ENCODE data around the gene TEX35. TPM values are rescaled to one million over a fixed set of nuclear protein-coding genes. Genes with fewer than 3 reads are reported as not detected.

TEX35 gene
- total RNA-seq (2014; rRNA removed), result not detected in 2 replicates
- Bru-seq, nascent RNA, result percentile 15 among the genes with signal in this experiment
- BruChase-seq, experiment 1, labeled RNA remaining after a 6-hour chase, result percentile 31 among the genes with signal in this experiment
- percentile 40 among the genes with signal in this experiment for BruChase-seq, experiment 2, labeled RNA remaining after a 2-hour chase
- long read RNA-seq, partial matches to known transcripts, result 1 of 2 reads
- long read RNA-seq, other reads (novel, unspliced or antisense), result 1 of 2 reads

GRCh38 chr1:178512566-178513277 is at the start of gene TEX35:
Gene TEX35, plus strand, starts transcription at chr1:178513109. Its CDS starts 80 bp downstream, at chr1:178513189.
- no peak within 1 kb of the TSS for H3K27ac ChIP-seq (ENCODE audit: low read length)
- TF ChIP-seq CTCF (conservative IDR thresholded peaks at IDR 0.05; ENCODE audit: low read depth, low read length) (no peak), EZH2phosphoT487 (IDR thresholded peaks at IDR 0.05; ENCODE audit: borderline replicate concordance, low read length) (no peak), EZH2 (IDR thresholded peaks at IDR 0.05; ENCODE audit: low read length, unreplicated experiment) (no peak)
- no peaks in the 10 kb centered on the region for H3K9me2 ChIP-seq (replicated peaks; ENCODE audit: low read length)
- H3K4me3 ChIP-seq (ENCODE audit: low read length), result no peak within 1 kb of the TSS
- POLR2A ChIA-PET (ENCODE audit: unreplicated experiment), result no interaction called here
- no peaks in the 10 kb centered on the region for H4K20me1 ChIP-seq (ENCODE audit: low read length)
- intact Hi-C loops (cut with micrococcal nuclease), result no loop called here
- no peak within 1 kb of the TSS for H2AFZ ChIP-seq (ENCODE audit: low read length)
- no peak for DNase-seq
- H3K4me2 ChIP-seq (ENCODE audit: low read length), result no peak within 1 kb of the TSS
- no peaks in the 10 kb centered on the region for H3K27me3 ChIP-seq (ENCODE audit: low read length)
- H3K79me2 ChIP-seq (ENCODE audit: low read length), result no peaks in the 10 kb centered on the region
- no peaks in the 10 kb centered on the region for H3K36me3 ChIP-seq (ENCODE audit: low read depth, low read length)
- no TSS peak for BruUV-seq (replicated peaks)
- CTCF ChIA-PET, result no interaction called here
- no peak for ATAC-seq
- H3K9me3 ChIP-seq (ENCODE audit: low read length), result no peaks in the 10 kb centered on the region
- H3K4me1 ChIP-seq (ENCODE audit: insufficient read depth, low read length), result no peaks in the 10 kb centered on the region
- no peaks in the 10 kb centered on the region for H3F3A ChIP-seq (ENCODE audit: low read length, unreplicated experiment)
- H3K9ac ChIP-seq (ENCODE audit: low read length), result no peak within 1 kb of the TSS

- no peak overlapping the region for H3K27ac ChIP-seq (ENCODE audit: low read length)
- no peaks in the 10 kb centered on the region for H3K9me2 ChIP-seq (replicated peaks; ENCODE audit: low read length)
- no peak for DNase-seq
- peaks cover 4% of the 10 kb centered on the region for H3K4me1 ChIP-seq (ENCODE audit: insufficient read depth, low read length)
- no peaks in the 10 kb centered on the region for H3K9me3 ChIP-seq (ENCODE audit: low read length)
- H3K79me2 ChIP-seq (ENCODE audit: low read length), result no peaks in the 10 kb centered on the region
- no peak overlapping the region for H3K9ac ChIP-seq (ENCODE audit: low read length)
- no peak for ATAC-seq
- TF ChIP-seq EZH2phosphoT487 (IDR thresholded peaks at IDR 0.05; ENCODE audit: borderline replicate concordance, low read length), result no peak
- TF ChIP-seq CTCF (conservative IDR thresholded peaks at IDR 0.05; ENCODE audit: low read depth, low read length), result no peak
- TF ChIP-seq EZH2 (IDR thresholded peaks at IDR 0.05; ENCODE audit: low read length, unreplicated experiment), result no peak
- H3K36me3 ChIP-seq (ENCODE audit: low read depth, low read length), result no peaks in the 10 kb centered on the region; the same call in 1 of the 2 replicates
- H4K20me1 ChIP-seq (ENCODE audit: low read length), result no peaks in the 10 kb centered on the region
- no peak overlapping the region for H3K4me2 ChIP-seq (ENCODE audit: low read length)
- POLR2A ChIA-PET (ENCODE audit: unreplicated experiment), result no interaction called here
- no peaks in the 10 kb centered on the region for H3F3A ChIP-seq (ENCODE audit: low read length, unreplicated experiment)
- CTCF ChIA-PET, result interaction anchor here (0.6 kb wide), 1 partner anchor 296 kb away, joined by 3 read pairs; no protein-coding TSS in a partner anchor
- no peak overlapping the region for H2AFZ ChIP-seq (ENCODE audit: low read length)
- no peak overlapping the region for H3K4me3 ChIP-seq (ENCODE audit: low read length)
- intact Hi-C loops (cut with micrococcal nuclease), result loop anchor here (5.0 kb wide), 1 partner anchor 47 kb away; no protein-coding TSS in a partner anchor
- BruUV-seq (replicated peaks), result no TSS peak
- no peaks in the 10 kb centered on the region for H3K27me3 ChIP-seq (ENCODE audit: low read length)
These were observed 48.8 kb upstream of the TEX35 start for GRCh38 chr1:178464141-178464540.

Measured in PC-3 (cell line).